ENCODE measurements around the gene NKX6-2. TPM values are rescaled to one million over a fixed set of nuclear protein-coding genes. Genes with fewer than 3 reads are reported as not detected.

Gene NKX6-2
- total and polyA plus RNA-seq, 4 donors = 0.06 to 0.11 TPM; not detected in 2

GRCh38 chr10:132768346-132769248 is 17.4 kb downstream of the NKX6-2 start:
- Histone ChIP-seq H3K27me3 (ENCODE audit: control insufficient read depth in 3 of 3, insufficient read depth in 3 of 3, low read length in 2 of 3) (no peaks in the 10 kb centered on the region), H3K36me3 (ENCODE audit: control insufficient read depth in 4 of 4, insufficient read depth in 4 of 4, low read length in 4 of 4) (peaks cover 0 to 26% (median 11%) of the 10 kb centered on the region in 4 donors), H3K4me1 (ENCODE audit: control insufficient read depth in 5 of 5, insufficient read depth in 5 of 5, low read length in 5 of 5) (no peaks in the 10 kb centered on the region), H3K4me3 (no peak overlapping the region), H3K27ac (ENCODE audit: low read depth in 1 of 2, low read length in 1 of 2) (no peak overlapping the region), H3K9me3 (ENCODE audit: control insufficient read depth in 4 of 4, insufficient read depth in 3 of 4, low read length in 3 of 4) (peaks cover 0 to 5% (median 0%) of the 10 kb centered on the region in 4 donors), H3K9ac (ENCODE audit: insufficient read depth in 1 of 2, low read length in 2 of 2) (no peak overlapping the region)
- ATAC-seq (ENCODE audit: insufficient read depth, low FRiP score) (no peak), DNase-seq (no peak)
- TF ChIP-seq, protein P1, sequence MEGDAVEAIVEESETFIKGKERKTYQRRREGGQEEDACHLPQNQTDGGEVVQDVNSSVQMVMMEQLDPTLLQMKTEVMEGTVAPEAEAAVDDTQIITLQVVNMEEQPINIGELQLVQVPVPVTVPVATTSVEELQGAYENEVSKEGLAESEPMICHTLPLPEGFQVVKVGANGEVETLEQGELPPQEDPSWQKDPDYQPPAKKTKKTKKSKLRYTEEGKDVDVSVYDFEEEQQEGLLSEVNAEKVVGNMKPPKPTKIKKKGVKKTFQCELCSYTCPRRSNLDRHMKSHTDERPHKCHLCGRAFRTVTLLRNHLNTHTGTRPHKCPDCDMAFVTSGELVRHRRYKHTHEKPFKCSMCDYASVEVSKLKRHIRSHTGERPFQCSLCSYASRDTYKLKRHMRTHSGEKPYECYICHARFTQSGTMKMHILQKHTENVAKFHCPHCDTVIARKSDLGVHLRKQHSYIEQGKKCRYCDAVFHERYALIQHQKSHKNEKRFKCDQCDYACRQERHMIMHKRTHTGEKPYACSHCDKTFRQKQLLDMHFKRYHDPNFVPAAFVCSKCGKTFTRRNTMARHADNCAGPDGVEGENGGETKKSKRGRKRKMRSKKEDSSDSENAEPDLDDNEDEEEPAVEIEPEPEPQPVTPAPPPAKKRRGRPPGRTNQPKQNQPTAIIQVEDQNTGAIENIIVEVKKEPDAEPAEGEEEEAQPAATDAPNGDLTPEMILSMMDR (IDR thresholded peaks at IDR 0.05; ENCODE audit: control extremely low read depth, extremely low read depth) = no peak
- 97 to 98% methylated on average over 41 of the region's 41 CpGs for WGBS, 2 donors

DNA sequence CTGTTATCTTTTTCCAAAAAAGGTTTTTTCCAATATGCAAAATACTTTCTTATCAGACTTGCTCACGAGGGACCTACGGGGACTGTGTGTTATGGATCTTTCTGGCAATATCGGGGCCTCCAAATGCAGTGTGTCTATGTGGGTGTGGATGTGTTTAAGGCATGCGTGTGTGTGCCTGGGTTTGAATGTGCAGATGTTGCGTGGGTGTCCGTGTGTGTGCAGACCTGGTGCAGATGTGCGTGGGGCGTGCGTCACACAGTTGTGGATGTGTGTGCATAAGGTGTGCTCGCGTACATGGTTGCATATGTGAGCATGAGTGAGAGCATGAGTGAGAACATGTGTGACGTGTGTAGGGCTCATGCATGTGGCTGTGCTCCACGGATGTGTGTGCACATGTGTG is 19.7 kb downstream of the NKX6-2 start:
- no peaks in the 10 kb centered on the region for H3K4me1 ChIP-seq (ENCODE audit: control insufficient read depth in 5 of 5, insufficient read depth in 5 of 5, low read length in 5 of 5)
- H3K27ac ChIP-seq (ENCODE audit: low read depth in 1 of 2, low read length in 1 of 2) = no peak overlapping the region
- TF ChIP-seq, protein P1 (IDR thresholded peaks at IDR 0.05; ENCODE audit: control extremely low read depth, extremely low read depth) = no peak
- no peak overlapping the region for H3K9ac ChIP-seq (ENCODE audit: insufficient read depth in 1 of 2, low read length in 2 of 2)
- no peak overlapping the region for H3K4me3 ChIP-seq
- no peak for DNase-seq
- H3K36me3 ChIP-seq (ENCODE audit: control insufficient read depth in 4 of 4, insufficient read depth in 4 of 4, low read length in 4 of 4) = peaks cover 0 to 24% (median 11%) of the 10 kb centered on the region in 4 donors
- WGBS, 2 donors = 96 to 97% methylated on average over 13 of the region's 13 CpGs
- H3K9me3 ChIP-seq (ENCODE audit: control insufficient read depth in 4 of 4, insufficient read depth in 3 of 4, low read length in 3 of 4) = peaks cover 0 to 3% (median 0%) of the 10 kb centered on the region in 4 donors
- no peak for ATAC-seq (ENCODE audit: insufficient read depth, low FRiP score)
- no peaks in the 10 kb centered on the region for H3K27me3 ChIP-seq (ENCODE audit: control insufficient read depth in 3 of 3, insufficient read depth in 3 of 3, low read length in 2 of 3)

DNA sequence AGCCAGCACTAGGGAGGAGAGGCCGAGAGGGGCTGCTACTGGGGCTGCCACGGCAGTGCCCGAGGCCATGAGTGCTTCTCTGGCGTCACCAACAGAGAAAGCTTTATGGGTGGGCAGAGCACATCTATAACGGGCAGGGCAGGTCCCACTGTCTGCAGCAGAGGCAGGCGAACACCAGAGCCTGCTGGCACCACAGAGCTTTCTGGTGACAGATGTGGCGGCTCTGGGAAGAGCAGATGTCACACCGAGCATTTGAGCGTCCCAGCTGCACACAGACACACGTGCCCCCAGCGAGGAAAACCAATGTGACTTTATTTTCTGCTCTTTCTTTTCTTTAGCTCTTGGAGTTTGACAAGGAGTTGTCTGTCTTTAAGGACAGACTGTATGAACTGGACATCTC is 20.5 kb downstream of the NKX6-2 start:
- Histone ChIP-seq H3K9ac (ENCODE audit: insufficient read depth in 1 of 2, low read length in 2 of 2) (no peak overlapping the region), H3K4me1 (ENCODE audit: control insufficient read depth in 5 of 5, insufficient read depth in 5 of 5, low read length in 5 of 5) (no peaks in the 10 kb centered on the region), H3K27me3 (ENCODE audit: control insufficient read depth in 3 of 3, insufficient read depth in 3 of 3, low read length in 2 of 3) (no peaks in the 10 kb centered on the region), H3K27ac (ENCODE audit: low read depth in 1 of 2, low read length in 1 of 2) (no peak overlapping the region), H3K36me3 (ENCODE audit: control insufficient read depth in 4 of 4, insufficient read depth in 4 of 4, low read length in 4 of 4) (peaks cover 0 to 27% (median 11%) of the 10 kb centered on the region in 4 donors), H3K4me3 (no peak overlapping the region), H3K9me3 (ENCODE audit: control insufficient read depth in 4 of 4, insufficient read depth in 3 of 4, low read length in 3 of 4) (peaks cover 0 to 4% (median 0%) of the 10 kb centered on the region in 4 donors)
- DNase-seq = no peak
- WGBS, 2 donors = 92 to 93% methylated on average over 11 of the region's 11 CpGs
- ATAC-seq (ENCODE audit: insufficient read depth, low FRiP score) = no peak
- TF ChIP-seq, protein P1 (IDR thresholded peaks at IDR 0.05; ENCODE audit: control extremely low read depth, extremely low read depth) = no peak

Measured in lung (tissue), 12 donors.